ENCODE measurements around the gene ARHGAP10.

ARHGAP10 gene

GRCh38 chr4:147768113-147768512 lies 36.2 kb downstream of the ARHGAP10 start:
- DNase-seq (ENCODE audit: low read depth, low spot score), result no peak

- DNase-seq (ENCODE audit: low read depth, low spot score), result no peak
Measured at GRCh38 chr4:147769386-147769785, 37.5 kb downstream of the ARHGAP10 start.

GRCh38 chr4:147770831-147771230 lies 38.9 kb downstream of the ARHGAP10 start:
- no peak for DNase-seq (ENCODE audit: low read depth, low spot score)

GRCh38 chr4:147772056-147772455 lies 40.2 kb downstream of the ARHGAP10 start:
- DNase-seq (ENCODE audit: low read depth, low spot score), result no peak

GRCh38 chr4:147772459-147772969 lies 40.6 kb downstream of the ARHGAP10 start:
- no peak for DNase-seq (ENCODE audit: low read depth, low spot score)

- no peak for DNase-seq (ENCODE audit: low read depth, low spot score)
Measured at GRCh38 chr4:147773261-147774184, 41.6 kb downstream of the ARHGAP10 start.

GRCh38 chr4:147776716-147777115 lies 44.8 kb downstream of the ARHGAP10 start:
- no peak for DNase-seq (ENCODE audit: low read depth, low spot score)

GRCh38 chr4:147777456-147778091 lies 45.7 kb downstream of the ARHGAP10 start:
- no peak for DNase-seq (ENCODE audit: low read depth, low spot score)

- no peak for DNase-seq (ENCODE audit: low read depth, low spot score)
Measured at GRCh38 chr4:147778942-147779341, 47.1 kb downstream of the ARHGAP10 start.

- DNase-seq (ENCODE audit: low read depth, low spot score), result no peak
Measured at GRCh38 chr4:147779451-147779850, 47.6 kb downstream of the ARHGAP10 start.

GRCh38 chr4:147780137-147780777 lies 48.4 kb downstream of the ARHGAP10 start:
- DNase-seq (ENCODE audit: low read depth, low spot score), result no peak

- no peak for DNase-seq (ENCODE audit: low read depth, low spot score)
Measured at GRCh38 chr4:147782087-147782781, 50.3 kb downstream of the ARHGAP10 start.

- no peak for DNase-seq (ENCODE audit: low read depth, low spot score)
Measured at GRCh38 chr4:147785129-147785528, 53.2 kb downstream of the ARHGAP10 start.

- DNase-seq (ENCODE audit: low read depth, low spot score), result no peak
Measured at GRCh38 chr4:147786031-147786430, 54.1 kb downstream of the ARHGAP10 start.

- no peak for DNase-seq (ENCODE audit: low read depth, low spot score)
Measured at GRCh38 chr4:147786531-147786930, 54.6 kb downstream of the ARHGAP10 start.

- DNase-seq (ENCODE audit: low read depth, low spot score), result no peak
Measured at GRCh38 chr4:147787204-147787603, 55.3 kb downstream of the ARHGAP10 start.

- no peak for DNase-seq (ENCODE audit: low read depth, low spot score)
Measured at GRCh38 chr4:147788791-147789190, 56.9 kb downstream of the ARHGAP10 start.

GRCh38 chr4:147789596-147789995 lies 57.7 kb downstream of the ARHGAP10 start:
- no peak for DNase-seq (ENCODE audit: low read depth, low spot score)

- DNase-seq (ENCODE audit: low read depth, low spot score), result no peak
Measured at GRCh38 chr4:147790412-147790811, 58.5 kb downstream of the ARHGAP10 start.

GRCh38 chr4:147791341-147791740 lies 59.5 kb downstream of the ARHGAP10 start:
- DNase-seq (ENCODE audit: low read depth, low spot score), result no peak

GRCh38 chr4:147791865-147792264 lies 60.0 kb downstream of the ARHGAP10 start:
- DNase-seq (ENCODE audit: low read depth, low spot score), result no peak
